B cell (primary cell): ENCODE data around the gene CNIH1. TPM values are rescaled to one million over a fixed set of nuclear protein-coding genes. Genes with fewer than 3 reads are reported as not detected.

ENCODE experiments used
- ATAC-seq: fragments of 200-7000 bp; cut with Tn5 transposase; one replicate; pipeline ENCODE4 v1.10.0; 2021; ENCODE audit warnings: low read depth, mild to moderate bottlenecking, moderate number of reproducible peaks, moderate library complexity
- CTCF ChIA-PET: fragments of 350-600 bp; sonication (Branson Sonifier 250); formaldehyde crosslinking; loops from one replicate; lab custom pipeline; 2021; ENCODE audit warnings: antibody characterized with exemption, inconsistent platforms; lab: Charles Lee
- POLR2A ChIA-PET: fragments of 350-600 bp; sonication (Branson Sonifier 250); formaldehyde crosslinking; loops from one replicate; lab custom pipeline; 2021; ENCODE audit warnings: antibody characterized with exemption; lab: Charles Lee
- DNase-seq: peaks from one replicate; pipeline ENCODE4 v3.0.0; 2013
- H2AFZ ChIP-seq: 2 replicates; pipeline ENCODE4 v1.6.1; 2012; ENCODE audit warnings: mild to moderate bottlenecking, low read depth, low read length; ENCODE audit not compliant: insufficient read depth, poor library complexity, severe bottlenecking
- H3K27ac ChIP-seq, 2 donors: 1 replicate in 1 of 2; 2 replicates in 1 of 2; pipeline ENCODE4 v1.5.1; 2012 to 2013; ENCODE audit warnings: low read length in 2 of 2, mild to moderate bottlenecking in 2 of 2, moderate library complexity in 1 of 2
- H3K27me3 ChIP-seq, 4 experiments: fragments of 200-600 bp in 1 of 4; sonication (generic) in 1 of 4; replicated peaks in 1 of 4; 1 replicate in 2 of 4; 2 replicates in 2 of 4; pipeline versions ENCODE4 v1.6.1 to v1.7.0; 2013 to 2016; ENCODE audit warnings: low read length in 3 of 4, mild to moderate bottlenecking in 2 of 4, mixed read lengths in 1 of 4, moderate library complexity in 1 of 4; ENCODE audit not compliant: insufficient read depth in 4 of 4, control insufficient read depth in 3 of 4; ENCODE audit errors: control extremely low read depth in 1 of 4
- H3K36me3 ChIP-seq, 2 experiments: replicated peaks in 1 of 2; 1 replicate in 1 of 2; 2 replicates in 1 of 2; pipeline versions ENCODE4 v1.6.1 to v1.7.1; 2013; ENCODE audit warnings: low read length in 1 of 2; ENCODE audit not compliant: insufficient read depth in 2 of 2, control insufficient read depth in 1 of 2; ENCODE audit errors: control extremely low read depth in 1 of 2, extremely low read depth in 1 of 2
- H3K4me1 ChIP-seq, 2 donors: fragments of 200-600 bp in 1 of 2; sonication (generic) in 1 of 2; 1 replicate in 1 of 2; 2 replicates in 1 of 2; pipeline versions ENCODE4 v1.5.1 to v1.6.1; 2013 to 2017; ENCODE audit warnings: low read length in 2 of 2; ENCODE audit not compliant: control insufficient read depth in 2 of 2, insufficient read depth in 2 of 2
- H3K4me2 ChIP-seq: replicated peaks from 2 replicates; pipeline ENCODE3; 2012; ENCODE audit warnings: mild to moderate bottlenecking, low read depth, low read length; ENCODE audit not compliant: poor library complexity, severe bottlenecking
- H3K4me3 ChIP-seq, 5 experiments: fragments of 200-600 bp in 1 of 5; sonication (generic) in 1 of 5; 1 replicate in 3 of 5; 2 replicates in 2 of 5; pipeline versions ENCODE4 v1.5.1 to v1.7.0; 2011 to 2016; ENCODE audit warnings: low read length in 4 of 5, mild to moderate bottlenecking in 4 of 5, low read depth in 2 of 5, control low read depth in 1 of 5, moderate library complexity in 1 of 5; ENCODE audit not compliant: insufficient read depth in 1 of 5; ENCODE audit errors: control extremely low read depth in 1 of 5, extremely low read depth in 1 of 5
- H3K79me2 ChIP-seq: fragments of 200-600 bp; sonication (generic); one replicate; pipeline ENCODE4 v1.6.0; 2016; ENCODE audit warnings: low read length; ENCODE audit not compliant: control insufficient read depth, insufficient read depth
- H3K9ac ChIP-seq: fragments of 200-600 bp; sonication (generic); 2 replicates; pipeline ENCODE4 v1.6.1; 2017; ENCODE audit warnings: mild to moderate bottlenecking, low read length, moderate library complexity
- H3K9me3 ChIP-seq, 3 donors: one replicate each; pipeline versions ENCODE4 v1.6.1 to v1.7.1; 2013; ENCODE audit warnings: low read length in 2 of 3; ENCODE audit not compliant: control insufficient read depth in 2 of 3, insufficient read depth in 1 of 3; ENCODE audit errors: control extremely low read depth in 1 of 3
- H4K20me1 ChIP-seq: 2 replicates; pipeline ENCODE4 v1.6.0; 2012; ENCODE audit warnings: mild to moderate bottlenecking, low read length; ENCODE audit not compliant: insufficient read depth, control insufficient read depth, poor library complexity, severe bottlenecking
- H3K27ac Mint-ChIP-seq: one replicate; pipeline ENCODE4 v1.8.0; 2021; ENCODE audit warnings: mixed read lengths
- H3K27me3 Mint-ChIP-seq: one replicate; pipeline ENCODE4 v1.8.0; 2021; ENCODE audit warnings: mixed read lengths
- H3K4me1 Mint-ChIP-seq: one replicate; pipeline ENCODE4 v1.8.0; 2021; ENCODE audit warnings: mixed read lengths
- H3K4me3 Mint-ChIP-seq: one replicate; pipeline ENCODE4 v1.8.0; 2021; ENCODE audit warnings: mixed read lengths
- H3K9me3 Mint-ChIP-seq: one replicate; pipeline ENCODE4 v1.8.0; 2022; ENCODE audit warnings: mixed read lengths; ENCODE audit not compliant: insufficient read depth
- CTCF ChIP-seq: fragments of 200-600 bp; IDR thresholded peaks from one replicate; pipeline ENCODE4 v1.8.0; 2022; ENCODE audit warnings: antibody characterized with exemption, mild to moderate bottlenecking
- EZH2 ChIP-seq: IDR thresholded peaks from 2 replicates; pipeline ENCODE4 v1.6.1; 2012; ENCODE audit warnings: borderline replicate concordance, low read depth, mild to moderate bottlenecking, moderate library complexity, low read length; ENCODE audit not compliant: insufficient read depth, poor library complexity, severe bottlenecking
- WGBS: methylation state at CpG from one replicate; pipeline ENCODE4 v1.1.5; 2013; ENCODE audit warnings: missing lambda C conversion rate; ENCODE audit not compliant: insufficient coverage; 5-methylcytosine and 5-hydroxymethylcytosine counted together
- intact Hi-C: fragments of 100-400 bp; cut with micrococcal nuclease; formaldehyde crosslinking; loops from one replicate; pipeline ENCODE4 v1.10.0; 2022
- polyA plus RNA-seq: library from polyadenylated mRNA; depleted of rRNA; stranded (reverse); fragments of >200 nt; gene quantifications from 2 replicates; pipeline ENCODE4 v1.2.3, GENCODE V29; 2012
- total RNA-seq, 2 donors: library from RNA; stranded (reverse); fragments of 120-200 nt in 1 of 2; gene quantifications; 1 replicate in 1 of 2; 2 replicates in 1 of 2; pipeline versions ENCODE4 v1.2.3 to v1.2.4, GENCODE V29; 2013 to 2022

The CNIH1 gene
- total and polyA plus RNA-seq, 2 donors (not counting 1 experiment from before 2014, with no cell fraction given), result 42.8 to 66.4 TPM

GRCh38 chr14:54411371-54411770 is 29.8 kb downstream of the CNIH1 start:
- no CpG with 5 or more reads among the region's 3 CpGs for WGBS
- no peak overlapping the region for H2AFZ ChIP-seq
- intact Hi-C loops, result no loop called here
- H3K4me1 Mint-ChIP-seq, result no peaks in the 10 kb centered on the region
- H3K27ac Mint-ChIP-seq, result no peak overlapping the region
- no peak overlapping the region for H3K9ac ChIP-seq
- POLR2A ChIA-PET, result no interaction called here
- no peaks in the 10 kb centered on the region for H3K9me3 ChIP-seq
- H3K36me3 ChIP-seq, result no peaks in the 10 kb centered on the region
- H4K20me1 ChIP-seq, result no peaks in the 10 kb centered on the region
- no peaks in the 10 kb centered on the region for H3K4me1 ChIP-seq
- H3K4me2 ChIP-seq, result no peak overlapping the region
- H3K9me3 Mint-ChIP-seq, result no peaks in the 10 kb centered on the region
- no peaks in the 10 kb centered on the region for H3K27me3 ChIP-seq
- no peak for DNase-seq
- no peaks in the 10 kb centered on the region for H3K27me3 Mint-ChIP-seq
- CTCF ChIA-PET, result no interaction called here
- ATAC-seq, result no peak
- TF ChIP-seq EZH2 (no peak), CTCF (no peak)
- H3K79me2 ChIP-seq, result peaks cover 4% of the 10 kb centered on the region
- H3K4me3 Mint-ChIP-seq, result no peak overlapping the region
- H3K27ac ChIP-seq, result no peak overlapping the region
- no peak overlapping the region for H3K4me3 ChIP-seq

- intact Hi-C loops, result no loop called here
Observed at GRCh38 chr14:54410215-54410614, 31.0 kb downstream of the CNIH1 start.

More at GRCh38 chr14:54410215-54410614, 31.0 kb downstream of the CNIH1 start:
- no peak overlapping the region for H3K27ac ChIP-seq
- no peaks in the 10 kb centered on the region for H3K27me3 Mint-ChIP-seq
- ATAC-seq, result no peak
- peaks cover 4% of the 10 kb centered on the region for H3K79me2 ChIP-seq
- no CpG with 5 or more reads among the region's 1 CpG for WGBS
- no peaks in the 10 kb centered on the region for H3K4me1 Mint-ChIP-seq
- no peaks in the 10 kb centered on the region for H4K20me1 ChIP-seq
- CTCF ChIA-PET, result no interaction called here
- H3K9me3 Mint-ChIP-seq, result no peaks in the 10 kb centered on the region
- no peaks in the 10 kb centered on the region for H3K9me3 ChIP-seq
- H3K4me1 ChIP-seq, result no peaks in the 10 kb centered on the region
- H3K36me3 ChIP-seq, result no peaks in the 10 kb centered on the region
- H3K4me3 Mint-ChIP-seq, result no peak overlapping the region
- POLR2A ChIA-PET, result no interaction called here
- H3K4me3 ChIP-seq, result no peak overlapping the region
- H3K9ac ChIP-seq, result no peak overlapping the region
- TF ChIP-seq CTCF (no peak), EZH2 (no peak)
- no peak overlapping the region for H3K4me2 ChIP-seq
- H2AFZ ChIP-seq, result no peak overlapping the region
- H3K27me3 ChIP-seq, result no peaks in the 10 kb centered on the region
- H3K27ac Mint-ChIP-seq, result no peak overlapping the region
- no peak for DNase-seq
